HG03159 (cell line): ENCODE results near the gene VSIG2.
"Not testable (repeated sequence)": the region's sequence is repeated elsewhere in the genome, so short reads cannot be mapped to it uniquely, and the experiment has no call there.

Experiments
- ATAC-seq: cut with Tn5 transposase; IDR thresholded peaks from one replicate; pipeline ENCODE4 v1.9.1; 2021; ENCODE audit warnings: mild to moderate bottlenecking, moderate library complexity; ENCODE audit not compliant: unreplicated experiment

VSIG2 gene, protein sequence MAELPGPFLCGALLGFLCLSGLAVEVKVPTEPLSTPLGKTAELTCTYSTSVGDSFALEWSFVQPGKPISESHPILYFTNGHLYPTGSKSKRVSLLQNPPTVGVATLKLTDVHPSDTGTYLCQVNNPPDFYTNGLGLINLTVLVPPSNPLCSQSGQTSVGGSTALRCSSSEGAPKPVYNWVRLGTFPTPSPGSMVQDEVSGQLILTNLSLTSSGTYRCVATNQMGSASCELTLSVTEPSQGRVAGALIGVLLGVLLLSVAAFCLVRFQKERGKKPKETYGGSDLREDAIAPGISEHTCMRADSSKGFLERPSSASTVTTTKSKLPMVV

DNA sequence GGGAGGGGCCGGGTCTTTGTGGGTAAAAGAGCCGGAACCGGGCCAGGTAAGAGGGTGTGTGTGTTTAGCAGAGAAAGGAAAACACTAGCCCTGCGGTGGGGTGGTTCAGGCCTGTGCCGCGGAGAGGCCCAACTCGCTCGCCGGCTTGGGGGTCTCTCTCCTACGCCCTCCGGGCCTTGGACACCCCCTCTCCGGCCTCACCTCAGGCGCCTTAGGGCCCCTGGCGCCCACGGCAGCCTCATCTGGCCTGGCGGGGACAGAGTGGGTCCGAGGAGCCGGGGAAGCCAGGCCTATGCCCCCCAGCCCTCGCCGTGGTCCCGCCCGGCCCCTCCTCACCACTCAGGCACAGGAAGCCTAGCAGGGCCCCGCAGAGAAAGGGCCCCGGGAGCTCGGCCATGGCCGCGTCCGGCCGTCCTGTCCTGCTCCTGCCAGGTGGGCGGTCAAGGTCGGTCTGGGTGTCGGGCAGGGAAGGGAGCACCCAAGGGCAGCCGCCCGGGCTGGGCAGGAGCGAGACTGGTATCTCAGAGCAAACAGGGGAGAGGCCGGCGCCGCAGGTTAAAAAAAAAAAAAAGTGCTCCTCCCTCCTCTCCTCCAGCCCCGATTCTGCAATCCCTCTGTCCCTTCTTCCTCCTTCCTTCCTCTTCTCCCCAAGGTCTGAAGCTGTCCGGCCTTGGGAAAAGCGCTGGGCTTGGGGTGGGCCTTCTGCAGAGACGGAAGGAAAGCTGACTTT lies at the start of gene VSIG2:
VSIG2 (minus strand) TSS at position 515 of the 730 bp plus-strand sequence; CDS start at position 397, 118 bp downstream.
- ATAC-seq = no peak

DNA sequence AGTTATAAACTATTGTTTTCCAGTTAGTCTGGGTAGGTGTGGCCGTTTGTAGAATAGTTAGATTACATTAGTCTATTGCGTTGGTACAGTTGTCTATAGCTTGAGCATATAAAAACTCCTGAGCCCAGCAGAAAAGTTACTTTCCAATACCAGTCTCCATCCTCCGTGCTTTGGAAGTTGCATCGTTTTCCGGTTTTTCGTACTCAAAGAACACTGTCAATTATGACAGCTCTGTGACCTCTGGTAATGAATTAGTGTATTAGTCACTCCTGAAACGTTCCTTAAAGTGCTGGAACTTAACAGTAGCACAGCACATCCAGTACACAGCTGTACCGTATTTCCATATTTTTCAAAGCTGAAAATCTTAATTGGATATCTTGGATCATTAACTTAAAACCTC lies 49.0 kb upstream of the VSIG2 start:
- no peak for ATAC-seq

DNA sequence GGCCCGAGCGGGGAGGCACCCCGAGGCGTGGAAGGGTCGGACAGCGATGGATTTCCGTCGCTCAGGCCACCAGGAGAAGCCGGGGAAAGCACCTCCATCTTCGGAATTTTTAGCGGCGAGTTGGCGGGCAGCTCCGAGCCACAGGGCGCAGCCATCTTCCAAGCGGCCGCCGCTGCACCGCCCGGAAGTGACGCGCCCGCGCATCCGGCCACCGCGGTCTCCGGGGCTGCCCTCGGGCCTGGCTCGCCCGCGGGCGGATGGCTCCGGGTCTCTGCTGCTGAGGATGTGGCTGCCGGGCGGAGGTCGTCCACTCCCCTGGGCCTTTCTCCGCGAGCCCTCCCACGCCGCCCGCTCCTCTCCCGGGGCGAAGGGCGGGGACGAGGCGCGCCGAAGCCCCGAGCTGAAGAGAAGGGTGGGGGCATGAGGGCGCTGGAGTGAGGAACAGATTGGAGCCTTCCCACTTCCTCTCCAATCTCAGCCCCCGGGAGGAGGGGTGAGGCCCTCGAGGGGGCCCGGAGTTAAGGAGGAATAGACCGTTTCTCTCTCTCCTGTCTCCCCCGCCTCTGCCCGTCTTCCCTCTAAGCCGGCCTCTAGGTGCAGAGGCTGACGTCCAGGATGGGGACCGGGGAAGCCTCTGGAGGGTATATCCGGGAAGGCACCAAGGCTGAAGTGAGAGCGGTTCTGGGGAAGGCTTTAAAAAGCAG lies 48.3 kb upstream of the VSIG2 start, which contains the start of gene MSANTD2:
MSANTD2 (minus strand) TSS at position 181 of the 704 bp plus-strand sequence; CDS start at position 155, 26 bp downstream.
- ATAC-seq = peak; percentile 89

DNA sequence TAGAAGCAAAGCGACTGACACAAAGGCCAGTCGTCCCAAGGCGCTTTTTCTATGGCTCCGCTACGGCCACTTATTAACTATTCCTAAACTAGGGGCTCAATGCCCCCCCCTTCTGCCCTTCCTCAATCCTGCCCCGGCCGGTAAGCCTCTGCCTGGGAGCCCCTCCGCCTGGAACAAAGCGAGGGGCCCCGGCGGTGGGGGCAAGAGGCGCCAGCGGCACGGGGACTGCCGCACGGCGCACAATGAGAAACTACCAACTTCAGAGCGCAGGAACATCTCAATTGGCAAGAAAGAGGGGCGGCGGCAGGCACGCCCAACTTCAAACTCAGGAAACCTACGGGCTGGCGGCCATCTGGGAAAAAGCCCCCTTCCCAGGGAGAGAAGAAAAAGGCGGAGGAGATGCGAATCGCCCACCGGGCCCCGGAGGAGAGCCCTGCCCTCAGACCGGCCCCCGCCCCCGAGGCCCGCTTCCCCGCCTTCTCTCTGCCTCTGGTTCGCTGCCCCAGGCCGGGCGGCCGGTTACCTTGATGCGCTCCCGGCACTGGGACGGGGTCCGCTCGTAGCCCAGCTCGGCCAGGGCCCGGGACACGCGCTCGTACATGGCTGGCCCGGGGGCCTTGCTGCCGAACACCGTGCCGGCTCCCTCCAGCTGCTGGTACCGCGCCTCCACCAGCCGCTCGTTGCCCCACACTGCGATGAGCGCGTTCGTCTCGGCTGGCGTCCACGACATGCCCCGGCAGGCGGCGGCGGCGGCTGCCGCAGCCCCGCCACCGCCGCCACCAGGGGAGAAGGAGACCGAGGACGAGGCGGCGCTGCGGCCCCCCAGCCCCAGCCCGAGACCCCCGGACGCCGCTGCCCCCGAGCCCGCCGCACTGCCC lies 47.5 kb upstream of the VSIG2 start:
- peak; percentile 43 for ATAC-seq

DNA sequence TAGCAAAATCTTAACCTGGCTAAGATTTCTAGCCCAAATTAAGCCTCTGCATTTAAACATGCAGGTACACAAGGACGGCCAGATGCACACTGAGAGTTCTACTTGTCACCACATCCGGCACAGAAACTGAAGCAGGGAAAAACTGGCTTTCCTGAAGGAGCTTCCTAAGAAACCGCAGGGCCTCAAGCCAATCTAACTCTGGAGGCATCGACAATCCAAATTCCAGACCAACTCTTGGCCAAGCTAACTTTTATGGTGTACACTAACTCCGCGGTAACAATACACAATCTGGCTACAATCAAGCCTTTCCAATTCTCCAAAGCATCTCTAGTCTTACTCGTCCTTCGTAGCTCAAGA lies 46.9 kb upstream of the VSIG2 start:
- ATAC-seq = peak; percentile 27

DNA sequence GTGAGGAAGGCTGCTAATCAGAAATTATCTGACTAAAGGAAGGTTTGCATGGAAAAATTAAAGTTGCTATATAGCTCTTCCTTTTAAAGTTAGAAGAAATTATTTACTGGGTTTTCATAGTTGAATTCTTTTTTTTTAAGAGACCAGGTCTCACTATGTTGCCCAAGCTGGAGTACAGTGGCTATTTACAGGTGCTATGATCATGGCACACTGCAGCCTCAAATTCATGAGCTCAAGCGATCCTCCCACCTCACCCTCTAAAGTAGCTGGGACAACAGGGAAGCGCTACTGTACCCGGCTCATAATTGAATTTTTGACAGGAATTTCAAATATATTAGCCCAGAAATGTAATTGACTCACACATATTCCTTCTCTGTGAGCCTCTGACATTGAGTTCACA lies 44.3 kb upstream of the VSIG2 start:
- no peak for ATAC-seq

DNA sequence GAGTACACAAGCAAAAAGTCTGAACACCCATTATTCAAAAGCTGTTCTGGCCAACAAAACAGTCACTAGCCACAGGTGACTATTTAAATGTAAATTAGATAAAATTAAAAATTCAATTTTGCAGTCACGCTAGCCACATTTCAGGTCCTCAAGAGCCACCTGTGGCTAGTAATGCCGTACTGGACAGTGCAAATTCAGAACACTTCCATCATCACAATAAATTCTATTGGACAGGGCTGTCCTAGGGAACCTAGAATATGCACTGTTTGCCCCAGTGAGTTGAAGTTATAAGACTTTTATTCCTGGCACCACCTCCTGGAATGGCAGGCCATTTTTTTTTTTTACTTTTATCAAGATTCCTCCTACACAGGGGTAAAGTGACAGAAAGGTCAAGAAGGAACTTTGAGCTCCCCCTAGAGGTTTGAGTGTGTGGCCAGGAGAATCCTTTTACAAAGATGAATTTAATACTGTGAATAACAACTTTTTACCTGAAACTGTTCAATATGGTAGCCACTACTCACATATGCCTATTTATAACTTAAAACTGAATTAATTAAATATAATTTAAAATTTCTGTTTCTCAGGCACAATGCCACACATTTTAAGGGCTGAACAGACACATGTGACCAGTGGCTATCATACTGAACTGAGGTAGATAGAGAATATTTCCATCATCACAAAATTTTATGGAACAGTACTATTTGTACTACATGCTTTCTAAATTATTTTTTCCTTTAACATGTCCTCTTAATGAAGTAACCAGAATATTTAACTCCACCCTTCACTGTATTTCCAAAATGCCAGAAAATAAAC lies 41.6 kb upstream of the VSIG2 start:
- peak; percentile 44 for ATAC-seq

DNA sequence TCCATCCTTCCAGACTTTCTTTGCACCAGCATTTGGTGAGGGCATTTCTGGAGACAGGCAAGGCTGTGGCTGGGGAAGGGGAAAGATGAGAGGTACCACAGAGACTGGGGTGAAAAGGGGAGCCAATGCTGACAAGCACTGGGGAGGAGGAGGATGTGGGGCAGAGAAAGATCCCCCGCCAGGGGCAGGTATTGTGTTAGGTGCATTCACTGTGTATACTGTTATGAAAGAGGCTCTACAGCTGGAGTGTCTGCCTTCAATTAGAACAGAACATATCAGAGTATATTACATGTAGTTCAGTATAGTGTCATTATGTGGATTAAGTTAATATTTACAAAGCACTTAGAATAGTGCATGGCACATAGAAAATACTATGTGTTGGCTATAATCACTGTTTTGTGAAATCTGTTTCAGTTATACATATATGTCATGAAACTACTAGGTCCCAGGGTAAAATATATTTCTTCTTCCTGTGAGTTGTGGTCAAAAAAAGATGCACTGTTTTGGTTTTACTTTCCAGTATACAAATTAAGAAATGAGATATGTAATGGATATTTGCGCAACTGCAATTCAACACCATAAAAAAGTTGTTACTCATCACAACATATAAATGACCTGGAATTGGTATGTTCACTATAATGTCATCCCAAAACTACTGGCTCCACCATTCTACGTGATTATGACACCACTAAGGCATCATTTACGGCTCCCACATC lies 39.7 kb upstream of the VSIG2 start:
- ATAC-seq = peak; percentile 83

DNA sequence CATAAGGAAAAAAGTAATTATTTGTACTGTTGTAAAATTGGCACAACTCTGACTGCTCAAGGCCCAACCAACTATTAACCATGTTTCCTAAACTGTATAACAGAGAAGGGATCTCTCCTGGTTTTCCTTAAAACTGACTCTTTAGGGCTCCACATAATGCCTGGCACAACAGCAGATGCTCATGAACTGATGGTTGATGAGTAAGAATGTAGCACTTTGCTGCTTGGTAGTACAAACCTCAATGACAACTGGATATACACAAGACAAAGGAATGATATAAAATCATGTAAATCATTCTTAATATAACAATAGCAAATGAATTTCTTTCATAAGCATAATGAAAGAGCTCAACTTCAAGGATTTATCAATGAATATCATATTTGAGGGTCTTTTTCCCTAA lies 36.5 kb upstream of the VSIG2 start:
- no peak for ATAC-seq

DNA sequence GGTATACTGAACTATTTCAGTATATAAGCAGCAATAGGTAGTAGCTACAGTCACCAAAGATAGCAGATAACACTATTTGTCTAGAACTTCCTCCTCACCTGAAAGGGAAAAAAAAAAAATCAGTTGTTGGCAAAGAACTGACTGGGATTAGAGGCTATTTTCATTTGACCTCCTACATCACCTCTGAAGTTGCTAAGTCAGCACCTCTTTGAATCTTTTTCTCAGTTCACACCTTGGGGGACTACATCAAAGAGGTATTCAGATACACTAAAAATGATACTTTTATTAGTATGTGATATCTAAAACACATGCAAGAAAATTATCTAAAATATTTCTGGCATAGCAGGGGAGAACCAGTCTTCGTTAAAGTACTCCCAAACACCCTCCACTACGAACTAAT lies 32.0 kb upstream of the VSIG2 start:
- no peak for ATAC-seq

DNA sequence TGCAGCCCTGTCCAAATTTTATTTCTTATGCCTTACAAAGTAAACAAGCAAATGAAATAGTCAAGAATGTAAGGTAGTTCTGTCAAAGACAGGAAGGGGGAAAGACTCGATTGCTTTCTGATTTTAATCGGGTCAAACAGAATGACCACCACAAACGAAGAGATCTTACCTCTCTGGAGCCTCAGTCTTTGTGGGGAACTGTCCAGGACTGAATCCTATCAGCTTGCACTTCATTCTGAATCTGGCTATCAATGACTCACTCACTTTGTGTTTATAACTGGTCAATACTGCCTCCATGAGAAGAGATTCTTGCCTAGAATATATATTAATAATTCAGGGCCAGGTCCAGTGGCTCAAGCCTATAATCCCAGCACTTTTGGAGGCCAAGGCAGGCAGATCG lies 30.9 kb upstream of the VSIG2 start:
- no peak for ATAC-seq

DNA sequence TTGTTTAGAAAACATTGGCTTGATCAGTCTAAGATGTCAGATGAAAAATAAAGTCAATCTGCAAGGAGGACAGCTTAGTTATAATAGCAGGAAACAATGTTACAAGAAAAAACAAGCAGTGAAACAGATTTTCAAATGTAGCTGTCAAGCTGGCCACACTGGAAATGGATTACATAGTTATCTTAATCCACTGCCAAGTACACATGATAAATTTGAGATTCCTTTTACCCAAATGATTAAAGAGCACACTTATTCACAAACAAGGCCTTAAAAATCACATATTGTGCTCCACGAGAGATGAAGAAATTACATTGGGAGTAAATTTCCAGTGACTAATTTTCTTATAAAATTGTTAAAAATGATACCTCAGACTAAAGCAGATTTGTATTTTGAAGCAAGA lies 27.5 kb upstream of the VSIG2 start:
- no peak for ATAC-seq

DNA sequence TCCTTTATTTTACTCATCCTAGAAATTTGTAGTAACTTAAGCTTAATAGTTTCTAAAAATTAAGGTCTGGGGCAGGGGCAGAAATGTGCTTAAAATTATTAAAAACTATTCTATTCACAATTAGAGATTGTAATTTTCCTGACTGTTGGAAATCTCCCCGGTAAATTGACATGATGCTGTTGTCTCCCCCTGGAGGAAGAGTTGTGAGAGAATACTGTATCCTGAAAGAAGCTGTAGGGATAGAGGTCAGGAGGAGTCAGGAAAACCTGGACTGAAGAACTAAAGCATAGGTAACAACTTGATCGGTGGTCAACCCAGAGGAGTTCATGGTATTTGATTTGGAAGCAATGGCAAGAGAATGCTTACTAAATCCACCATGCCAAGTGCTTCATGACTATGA lies 26.2 kb upstream of the VSIG2 start:
- ATAC-seq = no peak

DNA sequence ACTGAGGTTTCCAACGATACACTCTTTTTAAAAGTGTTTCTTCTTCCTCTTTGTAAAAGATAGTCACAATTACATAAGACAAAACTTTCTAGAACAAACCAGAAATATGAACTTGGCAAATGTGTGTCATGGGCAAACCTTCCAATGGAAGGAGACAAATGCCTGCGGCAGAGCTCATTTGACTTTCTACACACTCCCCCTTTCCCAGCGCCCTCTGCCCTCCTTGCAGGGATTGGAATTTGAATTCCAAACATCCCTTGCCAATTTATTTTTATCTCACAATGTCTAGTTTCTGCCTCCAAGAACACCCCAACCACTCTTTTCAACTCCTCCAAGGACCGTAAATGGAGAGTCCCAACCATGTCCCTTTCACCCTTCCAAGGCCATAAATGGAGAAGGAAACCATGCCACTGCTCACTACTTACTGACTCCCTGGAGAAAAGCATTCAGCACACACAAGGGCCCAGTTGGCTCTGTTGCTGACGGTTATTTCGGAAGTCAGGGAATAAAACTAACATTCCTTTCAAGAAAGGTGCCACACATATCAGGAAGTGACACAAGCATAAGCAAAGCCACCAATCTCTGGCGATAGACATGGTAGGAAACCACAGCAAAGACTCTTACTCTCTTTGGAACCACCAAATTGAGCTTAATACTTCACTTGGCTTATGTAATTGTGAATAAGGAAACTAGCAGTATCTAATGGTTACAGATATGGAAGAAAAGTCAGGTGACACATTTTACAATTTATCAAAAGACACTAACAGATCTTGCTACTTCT lies 25.0 kb upstream of the VSIG2 start:
- no peak for ATAC-seq

DNA sequence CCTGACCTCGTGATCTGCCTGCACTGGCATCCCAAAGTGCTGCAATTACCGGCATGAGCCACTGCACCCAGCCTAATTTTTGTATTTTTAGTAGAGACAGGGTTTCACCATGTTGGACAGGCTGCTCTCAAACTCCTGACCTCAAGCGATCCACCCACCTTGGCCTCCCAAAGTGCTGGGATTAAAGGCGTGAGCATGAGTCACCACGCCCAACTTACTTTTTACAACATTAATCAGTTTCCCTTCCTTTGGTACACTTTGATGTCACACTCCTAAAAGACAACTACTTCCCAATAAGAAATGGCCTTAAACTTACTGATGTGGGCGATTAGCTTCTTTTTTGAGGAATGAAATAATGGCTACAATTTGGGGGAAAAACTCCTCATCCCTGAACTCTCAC lies 18.9 kb upstream of the VSIG2 start:
- not testable (repeated sequence) for ATAC-seq

DNA sequence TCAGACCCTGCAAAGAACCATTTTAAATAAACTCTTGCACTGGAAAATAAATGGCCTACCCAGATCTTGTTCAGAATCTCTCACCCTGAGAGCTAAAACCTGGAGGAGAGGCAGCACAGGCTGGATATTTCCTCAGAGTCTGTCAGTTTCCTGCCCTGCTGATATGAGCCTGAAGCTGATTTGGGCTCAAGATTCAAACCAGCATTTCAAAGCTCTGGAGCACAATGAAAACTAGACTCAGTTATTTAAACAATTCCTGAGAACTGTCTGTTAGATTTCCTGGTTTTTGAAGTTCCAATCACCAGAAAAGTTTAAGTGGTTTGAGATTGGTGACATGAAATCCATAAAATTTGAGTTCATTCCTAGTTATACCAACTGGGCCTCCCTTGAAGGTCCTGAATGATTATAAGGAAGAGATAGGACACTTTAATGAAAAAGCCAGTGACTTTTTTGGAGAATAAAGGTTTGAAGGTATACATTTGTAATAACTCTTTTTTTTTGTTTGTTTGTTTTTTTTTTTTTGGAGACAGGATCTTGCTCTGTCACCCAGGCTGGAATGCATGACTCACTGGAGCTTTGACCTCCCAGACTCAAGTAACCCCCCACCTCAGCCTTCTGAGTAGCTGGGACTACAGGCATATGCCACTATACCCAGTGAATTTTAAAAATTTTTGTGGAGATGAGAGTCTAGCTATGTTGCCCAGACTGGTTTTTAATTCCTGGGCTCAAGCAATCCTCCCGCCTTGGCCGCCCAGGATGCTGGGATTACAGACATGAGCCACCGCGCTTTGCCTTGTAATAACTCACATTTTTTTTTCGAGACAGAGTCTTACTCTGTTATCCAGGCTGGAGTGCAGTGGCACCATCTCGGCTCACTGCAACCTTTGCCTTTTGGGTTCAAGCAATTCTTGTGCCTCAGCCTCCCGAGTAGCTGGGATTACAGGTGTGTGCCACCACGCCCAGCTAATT lies 18.0 kb upstream of the VSIG2 start:
- no peak for ATAC-seq

DNA sequence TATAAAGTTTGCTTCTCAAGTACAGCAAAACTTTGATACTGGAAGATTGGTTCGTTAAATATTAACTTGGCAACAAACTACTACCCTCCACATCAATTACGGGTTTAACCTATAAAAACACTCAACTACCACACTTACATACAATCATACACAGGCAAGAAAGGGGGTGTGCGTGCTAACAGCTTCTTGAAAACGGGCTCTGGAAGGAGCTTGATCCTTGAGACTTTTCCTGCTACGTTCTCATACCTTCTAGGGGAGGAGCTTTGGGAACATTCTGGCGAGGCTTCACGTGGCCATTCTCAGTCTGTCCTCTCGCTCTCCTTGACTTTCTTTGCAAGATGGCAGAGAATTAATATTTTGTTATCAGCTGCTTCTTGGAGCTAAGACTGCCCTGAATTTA lies 16.9 kb upstream of the VSIG2 start:
- ATAC-seq = no peak
